ENCODE results near the gene CABCOCO1. TPM values are rescaled to one million over a fixed set of nuclear protein-coding genes. Genes with fewer than 3 reads are reported as not detected.

The CABCOCO1 gene
- total and polyA plus RNA-seq, 2 of the 13 experiments (the other 11 are each of a cell fraction or from before 2014, with no cell fraction given) = not detected

GRCh38 chr10:61701706-61702105, 39.0 kb downstream of the CABCOCO1 start:
- H3K27me3 ChIP-seq (ENCODE audit: control insufficient read depth in 1 of 2, insufficient read depth in 2 of 2, low read length in 2 of 2) = no peaks in the 10 kb centered on the region; a peak in 2 of 5 replicates
- DNase-seq (ENCODE audit: low spot score) (no peak), FAIRE-seq (no peak), ATAC-seq (no peak)
- whole genome bisulfite sequencing (ENCODE audit: low lambda C conversion rate) = 2% methylated on average over 2 of the region's 2 CpGs
- H3K36me3 ChIP-seq (replicated peaks in 1 of 2; ENCODE audit: control insufficient read depth in 1 of 2, insufficient read depth in 2 of 2, low read length in 2 of 2) = no peaks in the 10 kb centered on the region
- H3K4me3 ChIP-seq (replicated peaks in 1 of 3; ENCODE audit: insufficient read depth in 1 of 3, low read depth in 2 of 3, low read length in 3 of 3) = no peak overlapping the region
- TF ChIP-seq MED8 (CRISPR knock-in tag; IDR thresholded peaks at IDR 0.05; ENCODE audit: insufficient replicate concordance) = no peak
- no peaks in the 10 kb centered on the region for H3K4me1 ChIP-seq (ENCODE audit: insufficient read depth, low read length)
- no peaks in the 10 kb centered on the region for H3K79me2 ChIP-seq (ENCODE audit: insufficient read depth, low read length)
- no peaks in the 10 kb centered on the region for H4K20me1 ChIP-seq (ENCODE audit: insufficient read depth, low read length)
- POLR2A ChIA-PET = no interaction called here
- H3K9ac ChIP-seq (ENCODE audit: insufficient read depth, low read depth, low read length) = no peak overlapping the region
- H2AFZ ChIP-seq (ENCODE audit: low read length) = no peak overlapping the region
- in situ Hi-C loops (cut with HindIII; ENCODE audit: extremely low pct_ligation_motif_present, low pct_unique_long_range_greater_than_20kb) (no loop called here), intact Hi-C loops (cut with micrococcal nuclease; ENCODE audit: unreplicated experiment) (no loop called here)
- no peak overlapping the region for H3K4me2 ChIP-seq (ENCODE audit: low read depth, low read length)
- BruUV-seq (replicated peaks) = no TSS peak
- H3K9me3 ChIP-seq (ENCODE audit: low read length) = no peaks in the 10 kb centered on the region
- no peak overlapping the region for H3K27ac ChIP-seq (ENCODE audit: extremely low read length, insufficient read depth, low read length)
- CTCF ChIA-PET (ENCODE audit: low intra/inter-chr PET ratio, low total read pairs) = no interaction called here

DNA sequence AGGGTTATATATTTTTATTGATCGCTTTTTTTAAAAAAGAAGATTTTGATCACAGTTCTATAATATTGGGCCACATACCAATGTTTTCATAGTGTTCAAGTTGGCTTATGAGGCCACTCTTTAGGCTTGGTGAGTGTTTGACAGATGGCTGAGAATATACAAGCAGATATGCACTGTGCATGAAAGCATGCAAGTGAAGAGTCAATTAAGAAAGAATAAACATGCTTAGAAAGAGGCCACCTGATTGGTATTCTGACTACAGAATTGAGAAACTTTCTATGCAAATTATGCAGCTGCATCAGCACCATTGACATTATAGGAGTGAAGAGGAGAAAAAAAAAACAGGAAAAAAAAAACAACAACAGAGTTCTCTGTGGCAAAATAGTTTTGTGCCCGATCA, 39.9 kb downstream of the CABCOCO1 start:
- FAIRE-seq = no peak
- DNase-seq (ENCODE audit: low spot score) = no peak
- WGBS (ENCODE audit: low lambda C conversion rate) = 1% methylated on average over 2 of the region's 2 CpGs
- H3K27ac ChIP-seq (ENCODE audit: extremely low read length, insufficient read depth, low read length) = no peak overlapping the region
- H3K36me3 ChIP-seq (replicated peaks in 1 of 2; ENCODE audit: control insufficient read depth in 1 of 2, insufficient read depth in 2 of 2, low read length in 2 of 2) = no peaks in the 10 kb centered on the region
- no peak overlapping the region for H3K4me2 ChIP-seq (ENCODE audit: low read depth, low read length)
- no TSS peak for BruUV-seq (replicated peaks)
- H3K27me3 ChIP-seq (ENCODE audit: control insufficient read depth in 1 of 2, insufficient read depth in 2 of 2, low read length in 2 of 2) = no peaks in the 10 kb centered on the region; a peak in 2 of 5 replicates
- POLR2A ChIA-PET = no interaction called here
- intact Hi-C loops (cut with micrococcal nuclease; ENCODE audit: unreplicated experiment) = no loop called here
- TF ChIP-seq CEBPG (CRISPR knock-in tag; IDR thresholded peaks at IDR 0.05) = no peak
- H3K9ac ChIP-seq (ENCODE audit: insufficient read depth, low read depth, low read length) = no peak overlapping the region
- no peaks in the 10 kb centered on the region for H3K9me3 ChIP-seq (ENCODE audit: low read length)
- H2AFZ ChIP-seq (ENCODE audit: low read length) = no peak overlapping the region
- CTCF ChIA-PET (ENCODE audit: low intra/inter-chr PET ratio, low total read pairs) = no interaction called here
- no peaks in the 10 kb centered on the region for H3K4me1 ChIP-seq (ENCODE audit: insufficient read depth, low read length)
- H3K4me3 ChIP-seq (replicated peaks in 1 of 3; ENCODE audit: insufficient read depth in 1 of 3, low read depth in 2 of 3, low read length in 3 of 3) = no peak overlapping the region
- ATAC-seq = no peak
- in situ Hi-C loops (cut with HindIII; ENCODE audit: extremely low pct_ligation_motif_present, low pct_unique_long_range_greater_than_20kb) = no loop called here
- H4K20me1 ChIP-seq (ENCODE audit: insufficient read depth, low read length) = no peaks in the 10 kb centered on the region
- no peaks in the 10 kb centered on the region for H3K79me2 ChIP-seq (ENCODE audit: insufficient read depth, low read length)

GRCh38 chr10:61705022-61705613, 42.4 kb downstream of the CABCOCO1 start:
- no peak overlapping the region for H3K27ac ChIP-seq (ENCODE audit: extremely low read length, insufficient read depth, low read length)
- no peak for ATAC-seq
- TF ChIP-seq TEAD2 (CRISPR knock-in tag; IDR thresholded peaks at IDR 0.05) (no peak), ZNF576 (CRISPR knock-in tag; IDR thresholded peaks at IDR 0.05) (no peak), MBNL3 (CRISPR knock-in tag; conservative IDR thresholded peaks at IDR 0.05) (no peak), SYNCRIP (IDR thresholded peaks at IDR 0.05; ENCODE audit: insufficient read depth, low read depth, low read length) (no peak), HNF1B (CRISPR knock-in tag; IDR thresholded peaks at IDR 0.05) (no peak), BRF2 (CRISPR knock-in tag; IDR thresholded peaks at IDR 0.05) (no peak), EP300 (IDR thresholded peaks at IDR 0.05; ENCODE audit: low read depth in 2 of 2, low read length in 2 of 2) (no peak), EP300 (CRISPR knock-in tag; IDR thresholded peaks at IDR 0.05; ENCODE audit: borderline replicate concordance) (no peak)

More at GRCh38 chr10:61705022-61705613, 42.4 kb downstream of the CABCOCO1 start:
- Histone ChIP-seq H3K9me3 (ENCODE audit: low read length) (no peaks in the 10 kb centered on the region), H4K20me1 (ENCODE audit: insufficient read depth, low read length) (no peaks in the 10 kb centered on the region), H3K27me3 (ENCODE audit: control insufficient read depth in 1 of 2, insufficient read depth in 2 of 2, low read length in 2 of 2) (no peaks in the 10 kb centered on the region; a peak in 2 of 5 replicates), H2AFZ (ENCODE audit: low read length) (no peak overlapping the region), H3K36me3 (replicated peaks in 1 of 2; ENCODE audit: control insufficient read depth in 1 of 2, insufficient read depth in 2 of 2, low read length in 2 of 2) (no peaks in the 10 kb centered on the region), H3K79me2 (ENCODE audit: insufficient read depth, low read length) (no peaks in the 10 kb centered on the region), H3K9ac (ENCODE audit: insufficient read depth, low read depth, low read length) (no peak overlapping the region), H3K4me2 (ENCODE audit: low read depth, low read length) (no peak overlapping the region), H3K4me3 (replicated peaks in 1 of 3; ENCODE audit: insufficient read depth in 1 of 3, low read depth in 2 of 3, low read length in 3 of 3) (no peak overlapping the region), H3K4me1 (ENCODE audit: insufficient read depth, low read length) (no peaks in the 10 kb centered on the region)
- FAIRE-seq (no peak), DNase-seq (ENCODE audit: low spot score) (no peak)
- BruUV-seq (replicated peaks) = no TSS peak
- POLR2A ChIA-PET = no interaction called here
- intact Hi-C loops (cut with micrococcal nuclease; ENCODE audit: unreplicated experiment) (no loop called here), in situ Hi-C loops (cut with HindIII; ENCODE audit: extremely low pct_ligation_motif_present, low pct_unique_long_range_greater_than_20kb) (no loop called here)
- 0% methylated on average over 1 of the region's 1 CpG for WGBS (ENCODE audit: low lambda C conversion rate)
- CTCF ChIA-PET (ENCODE audit: low intra/inter-chr PET ratio, low total read pairs) = no interaction called here

Data from HepG2 (cell line).